Ureter (tissue), 1 donor: ENCODE results near the gene RTCB. TPM values are rescaled to one million over a fixed set of nuclear protein-coding genes. Genes with fewer than 3 reads are reported as not detected.
"Not testable (repeated sequence)": the region's sequence is repeated elsewhere in the genome, so short reads cannot be mapped to it uniquely, and the experiment has no call there.

Experiments
- DNase-seq: peaks from one replicate; pipeline ENCODE4 v3.0.0-alpha.2; 2020; ENCODE audit warnings: low spot score
- total RNA-seq: library from RNA; stranded (reverse); gene quantifications from one replicate; pipeline ENCODE4 v1.2.4, GENCODE V29; 2023
- donor health status: DM: yes; HTN: yes; CAD: no.

RTCB gene
- total RNA-seq, 1 donor from 2014 or later: 71.9 TPM

GRCh38 chr22:32389685-32390084 lies 22.4 kb downstream of the RTCB start:
- no peak for DNase-seq

GRCh38 chr22:32385681-32386080 lies 26.4 kb downstream of the RTCB start:
- DNase-seq: no peak

- DNase-seq: no peak
Measured at GRCh38 chr22:32380991-32381390, 31.1 kb downstream of the RTCB start.

- DNase-seq: no peak
Measured at GRCh38 chr22:32378707-32379272, 33.3 kb downstream of the RTCB start.

GRCh38 chr22:32376681-32377080 lies 35.4 kb downstream of the RTCB start:
- DNase-seq: no peak

GRCh38 chr22:32375678-32376450 lies 36.2 kb downstream of the RTCB start:
- no peak for DNase-seq

GRCh38 chr22:32364210-32364609 lies 47.8 kb downstream of the RTCB start:
- no peak for DNase-seq

- no peak for DNase-seq
Measured at GRCh38 chr22:32361257-32361656, 50.8 kb downstream of the RTCB start.

GRCh38 chr22:32360096-32360495 lies 52.0 kb downstream of the RTCB start:
- DNase-seq: not testable (repeated sequence)

- not testable (repeated sequence) for DNase-seq
Measured at GRCh38 chr22:32357567-32357966, 54.5 kb downstream of the RTCB start, which contains the start of gene RFPL3. Gene RFPL3 (plus strand): TSS chr22:32357867. CDS start chr22:32358072, 205 bp downstream.

- no peak for DNase-seq
Measured at GRCh38 chr22:32355760-32356159, 56.3 kb downstream of the RTCB start.

- DNase-seq: no peak
Measured at GRCh38 chr22:32354360-32355351, 57.4 kb downstream of the RTCB start.

GRCh38 chr22:32353840-32354239 lies 58.2 kb downstream of the RTCB start:
- DNase-seq: no peak

GRCh38 chr22:32353292-32353691 lies 58.8 kb downstream of the RTCB start:
- DNase-seq: no peak

- no peak for DNase-seq
Measured at GRCh38 chr22:32352681-32353080, 59.4 kb downstream of the RTCB start.

GRCh38 chr22:32351875-32352274 lies 60.2 kb downstream of the RTCB start:
- DNase-seq: not testable (repeated sequence)

GRCh38 chr22:32348031-32348611 lies 63.9 kb downstream of the RTCB start:
- no peak for DNase-seq

- no peak for DNase-seq
Measured at GRCh38 chr22:32343941-32344340, 68.1 kb downstream of the RTCB start.

GRCh38 chr22:32342977-32343376 lies 69.1 kb downstream of the RTCB start:
- DNase-seq: no peak

- no peak for DNase-seq
Measured at GRCh38 chr22:32341122-32341740, 70.8 kb downstream of the RTCB start.

- DNase-seq: no peak
Measured at GRCh38 chr22:32340411-32340810, 71.6 kb downstream of the RTCB start.
